Heart left ventricle (tissue), 13 donors: ENCODE data around the gene TMEM273.

Experiments used
- CTCF ChIP-seq, 12 donors: fragments of 200-600 bp; sonication (generic) in 4 of 12; IDR thresholded peaks; one replicate each; pipeline versions ENCODE4 v1.5.0 to v1.8.0; 2018 to 2022; ENCODE audit warnings: antibody characterized with exemption in 12 of 12, mild to moderate bottlenecking in 5 of 12
- POLR2A ChIP-seq, 2 donors: fragments of 450-650 bp; IDR thresholded peaks; one replicate each; pipeline ENCODE4 v1.6.1; 2017; ENCODE audit warnings: antibody characterized with exemption in 2 of 2, mild to moderate bottlenecking in 2 of 2, moderate library complexity in 2 of 2
- donor health status: ischemic (EF 13 %, LVEDD 7.1; RV severe dilation, severe dysfunction).
- donor health status: DM: no; HTN: yes; CAD: no.
- donor health status: DM: no; HTN: no; CAD: no.
- donor health status: ischemic (EF 25% LVEDD 6.9; RV normal size, moderate dysfunction).
- donor health status: ischemic (EF 25% LVEDD 5.7; RV mildly dilated, moderate dysfunction).
- donor health status: ischemic (EF 35%, LVEDD 5.7; RV mildly dilated, moderate dysfunction).
- donor health status: nonischemic (EF 11% LVEDD 7.7; RV severe dilation, severe dysfunction).
- donor health status: DM: yes; HTN: yes; CAD: no.
- donor health status: PGD.
- donor health status: ischemic (EF 29% LVEDD 5.4; RV normal size, mild dysfunction).
- donor health status: nonischemic (EF 23%, LVEDD 6.1; RV moderate dilation, normal function).

- TF ChIP-seq CTCF (IDR thresholded peaks at IDR 0.05), result no peak
- TF ChIP-seq POLR2A (IDR thresholded peaks at IDR 0.05), result no peak
Observed at GRCh38 chr10:49212076-49212475, 23.9 kb upstream of the TMEM273 start.
